Breast epithelium (tissue), 3 donors: ENCODE data around the gene FUT8.

Experiments
- CTCF ChIP-seq, 3 donors: fragments of 450-650 bp; IDR thresholded peaks; one replicate each; pipeline ENCODE4 v1.5.1; 2016 to 2017; ENCODE audit warnings: antibody characterized with exemption in 3 of 3, mild to moderate bottlenecking in 3 of 3, moderate library complexity in 3 of 3
- POLR2AphosphoS5 ChIP-seq, 3 donors: sonication (generic); formaldehyde crosslinking; IDR thresholded peaks; one replicate each; pipeline ENCODE4 v1.6.1; 2017; ENCODE audit warnings: antibody characterized with exemption in 3 of 3

GRCh38 chr14:65738339-65738738, 325.8 kb downstream of the FUT8 start:
- TF ChIP-seq CTCF (IDR thresholded peaks at IDR 0.05): no peak
- TF ChIP-seq POLR2AphosphoS5 (IDR thresholded peaks at IDR 0.05): no peak
